AG04450 (cell line): ENCODE data around the gene PHF11. TPM values are rescaled to one million over a fixed set of nuclear protein-coding genes. Genes with fewer than 3 reads are reported as not detected.

Experiments used
- CTCF ChIA-PET: fragments of 300-600, 350-600 bp; formaldehyde crosslinking; extraction: SDS; loops from one replicate; lab custom pipeline; 2022; ENCODE audit warnings: antibody characterized with exemption, inconsistent platforms; lab: Charles Lee
- POLR2A ChIA-PET: fragments of 350-600 bp; formaldehyde crosslinking; extraction: SDS; loops from one replicate; lab custom pipeline; 2021; ENCODE audit warnings: antibody characterized with exemption, inconsistent platforms; lab: Yijun Ruan, JAX
- DNase-seq: peaks from one replicate; pipeline ENCODE4 v3.0.0-alpha.2; 2011; ENCODE audit warnings: low read depth, low spot score
- H3K27ac ChIP-seq: one replicate; pipeline ENCODE4 v1.5.1; 2012; ENCODE audit warnings: low read depth, low read length, control low read depth
- H3K27me3 ChIP-seq: one replicate; pipeline ENCODE4 v1.6.0; 2012; ENCODE audit warnings: low read length; ENCODE audit not compliant: control insufficient read depth, insufficient read depth
- H3K4me3 ChIP-seq: 2 replicates; pipeline ENCODE4 v1.5.1; 2011; ENCODE audit warnings: mild to moderate bottlenecking, low read depth, low read length, control low read depth
- H3K9me3 ChIP-seq: 2 replicates; pipeline ENCODE4 v1.5.1; 2012; ENCODE audit warnings: low read length; ENCODE audit not compliant: control insufficient read depth, insufficient read depth
- CTCF ChIP-seq: IDR thresholded peaks from 2 replicates; pipeline ENCODE4 v1.5.1; 2011; ENCODE audit warnings: low read depth, low read length, control low read depth, inconsistent platforms
- polyA plus RNA-seq: library from polyadenylated mRNA; depleted of rRNA; stranded (reverse); fragments of >200 nt; gene quantifications from 2 replicates; pipeline ENCODE4 v1.2.3, GENCODE V29; 2011

Gene PHF11
- polyA plus RNA-seq, 1 experiment = 26.2 TPM

- ChIA-PET CTCF (no interaction called here), POLR2A (no interaction called here)
- TF ChIP-seq CTCF = no peak
Measured at GRCh38 chr13:49521224-49521623, 25.5 kb downstream of the PHF11 start.

DNA sequence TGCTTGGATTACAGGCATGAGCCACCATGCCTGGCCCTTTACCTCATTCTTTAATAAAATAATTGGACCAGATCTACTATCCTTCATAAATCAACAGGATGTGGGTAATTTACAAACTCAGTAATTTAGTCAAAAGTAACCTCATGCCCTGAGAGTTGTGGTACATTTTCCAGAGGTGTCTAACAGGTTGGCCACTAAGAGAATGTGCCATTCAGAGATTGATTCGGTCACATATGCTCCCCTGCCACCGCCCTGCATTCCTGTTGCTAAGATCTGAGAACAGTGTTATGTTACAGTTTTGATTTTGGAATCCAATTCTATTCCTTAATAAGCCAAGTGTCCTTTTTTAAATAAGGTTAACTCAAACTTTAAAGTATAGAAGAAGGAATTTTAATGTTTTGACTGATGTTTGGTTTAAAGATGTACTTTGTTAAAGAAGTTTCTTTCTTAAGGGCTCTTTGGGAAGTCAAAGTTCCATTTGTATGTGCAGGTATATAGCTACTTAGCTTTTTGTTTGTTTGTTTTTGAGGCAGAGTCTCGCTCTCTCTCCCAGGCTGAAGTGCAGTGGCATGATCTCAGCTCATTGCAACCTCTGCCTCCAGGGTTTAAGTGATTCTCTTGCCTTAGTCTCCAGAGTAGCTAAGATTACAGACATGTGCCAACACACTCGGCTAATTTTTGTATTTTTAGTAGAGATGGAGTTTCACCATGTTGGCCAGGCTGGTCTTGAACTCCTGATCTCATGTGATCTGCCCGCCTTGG, 29.2 kb downstream of the PHF11 start:
- no peaks in the 10 kb centered on the region for H3K27me3 ChIP-seq
- CTCF ChIA-PET = interaction anchor here (0.7 kb wide), 1 partner anchor 285 kb away, joined by 3 read pairs; no protein-coding TSS in a partner anchor
- no peak for TF ChIP-seq CTCF
- POLR2A ChIA-PET = no interaction called here
- H3K27ac ChIP-seq = no peak overlapping the region
- no peaks in the 10 kb centered on the region for H3K9me3 ChIP-seq
- H3K4me3 ChIP-seq = no peak overlapping the region
- DNase-seq = no peak

More at GRCh38 chr13:49521224-49521623, 25.5 kb downstream of the PHF11 start:
- H3K4me3 ChIP-seq = no peak overlapping the region
- no peak overlapping the region for H3K27ac ChIP-seq
- H3K27me3 ChIP-seq = no peaks in the 10 kb centered on the region
- no peaks in the 10 kb centered on the region for H3K9me3 ChIP-seq
- DNase-seq = no peak

- no peaks in the 10 kb centered on the region for H3K27me3 ChIP-seq
- TF ChIP-seq CTCF = no peak
- H3K9me3 ChIP-seq = no peaks in the 10 kb centered on the region
- DNase-seq = no peak
- H3K4me3 ChIP-seq = no peak overlapping the region
- POLR2A ChIA-PET = no interaction called here
- no peak overlapping the region for H3K27ac ChIP-seq
- CTCF ChIA-PET = no interaction called here
Measured at GRCh38 chr13:49527123-49527522, 31.4 kb downstream of the PHF11 start.

- ChIA-PET CTCF (interaction anchor here (1.0 to 1.1 kb wide), 2 partner anchors 9 kb away, joined by 3 to 4 read pairs; no protein-coding TSS in a partner anchor), POLR2A (no interaction called here)
- no peak for DNase-seq
Measured at GRCh38 chr13:49528161-49528560, 32.4 kb downstream of the PHF11 start.

More at GRCh38 chr13:49528161-49528560, 32.4 kb downstream of the PHF11 start:
- Histone ChIP-seq H3K27me3 (no peaks in the 10 kb centered on the region), H3K9me3 (no peaks in the 10 kb centered on the region), H3K27ac (no peak overlapping the region), H3K4me3 (no peak overlapping the region)
- no peak for TF ChIP-seq CTCF
